Loucy (cell line): Measurements from ENCODE around the gene SSH3.

Experiments used
- H2AFZ ChIP-seq: fragments of 200-600 bp; sonication (generic); 2 replicates; pipeline ENCODE4 v1.6.0; 2016; ENCODE audit warnings: antibody characterized with exemption, mild to moderate bottlenecking, low read length, moderate library complexity
- H3F3A ChIP-seq: fragments of 200-600 bp; 2 replicates; pipeline ENCODE4 v1.6.0; 2016; ENCODE audit warnings: antibody characterized with exemption, low read depth, mild to moderate bottlenecking
- H3K27me3 ChIP-seq: fragments of 200-600 bp; sonication (generic); 2 replicates; pipeline ENCODE4 v1.6.1; 2014; ENCODE audit warnings: low read length, mild to moderate bottlenecking; ENCODE audit not compliant: insufficient read depth, poor library complexity, severe bottlenecking
- H3K36me3 ChIP-seq: fragments of 200-600 bp; sonication (generic); 2 replicates; pipeline ENCODE4 v1.6.1; 2016; ENCODE audit warnings: low read length; ENCODE audit not compliant: insufficient read depth
- H3K4me1 ChIP-seq: fragments of 200-600 bp; sonication (generic); 2 replicates; pipeline ENCODE4 v1.5.1; 2014; ENCODE audit warnings: low read length, mild to moderate bottlenecking; ENCODE audit not compliant: insufficient read depth, poor library complexity, severe bottlenecking
- H3K4me2 ChIP-seq: fragments of 200-600 bp; sonication (generic); 2 replicates; pipeline ENCODE4 v1.6.0; 2014; ENCODE audit warnings: antibody characterized with exemption, low read length, low read depth, mild to moderate bottlenecking; ENCODE audit not compliant: poor library complexity, severe bottlenecking
- H3K4me3 ChIP-seq: fragments of 200-600 bp; sonication (generic); 2 replicates; pipeline ENCODE4 v1.5.1; 2014; ENCODE audit warnings: low read length, mild to moderate bottlenecking, mixed read lengths; ENCODE audit not compliant: poor library complexity, severe bottlenecking
- H3K79me2 ChIP-seq: fragments of 200-600 bp; sonication (generic); 2 replicates; pipeline ENCODE4 v1.6.1; 2014; ENCODE audit warnings: low read length; ENCODE audit not compliant: insufficient read depth
- H3K9ac ChIP-seq: fragments of 200-600 bp; sonication (generic); 2 replicates; pipeline ENCODE4 v1.6.0; 2014; ENCODE audit warnings: mild to moderate bottlenecking, low read depth, low read length, moderate library complexity; ENCODE audit not compliant: poor library complexity, severe bottlenecking
- H3K9me2 ChIP-seq: fragments of 200-600 bp; sonication (generic); replicated peaks from 2 replicates; pipeline ENCODE4 v1.6.1; 2016; ENCODE audit warnings: low read depth, low read length, mixed read lengths
- H3K9me3 ChIP-seq: fragments of 200-600 bp; sonication (generic); 2 replicates; pipeline ENCODE4 v1.6.1; 2014; ENCODE audit warnings: mild to moderate bottlenecking, antibody characterized with exemption, low read length, low read depth; ENCODE audit not compliant: insufficient read depth
- H4K20me1 ChIP-seq: fragments of 200-600 bp; sonication (generic); 2 replicates; pipeline ENCODE4 v1.6.0; 2014; ENCODE audit warnings: antibody characterized with exemption, low read length, mild to moderate bottlenecking; ENCODE audit not compliant: insufficient read depth, poor library complexity, severe bottlenecking
- EZH2phosphoT487 ChIP-seq: fragments of 200-600 bp; IDR thresholded peaks from 2 replicates; pipeline ENCODE4 v1.6.1; 2018; ENCODE audit warnings: antibody characterized with exemption, mild to moderate bottlenecking, moderate library complexity, borderline replicate concordance
- TF ChIP-seq, protein P1 (sequence below): fragments of 200-600 bp; sonication (generic); conservative IDR thresholded peaks from 2 replicates; pipeline ENCODE4 v1.5.1; 2014; ENCODE audit warnings: mild to moderate bottlenecking, antibody characterized with exemption, low read length

Gene SSH3

DNA sequence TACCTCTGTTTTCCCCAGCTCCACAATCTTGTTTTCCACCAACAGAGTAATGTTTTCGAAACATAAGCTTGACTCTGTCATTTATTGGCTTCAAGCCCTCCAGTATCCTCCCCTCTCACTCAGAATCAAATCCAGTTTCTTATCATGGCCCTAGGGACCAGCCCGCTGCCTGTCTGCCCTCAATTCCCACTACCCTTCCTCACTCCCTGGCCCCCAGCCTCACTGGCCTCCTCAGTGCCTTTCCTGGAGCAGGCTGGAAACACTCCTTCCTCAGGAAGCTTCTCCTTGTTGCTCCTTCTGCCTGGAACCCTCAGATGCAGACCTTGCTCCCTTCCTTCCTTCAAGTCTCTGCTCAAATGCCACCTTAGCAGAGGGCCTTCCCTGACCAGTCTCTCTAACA lies 46.1 kb downstream of the SSH3 start:
- no peak overlapping the region for H3K9ac ChIP-seq
- no peaks in the 10 kb centered on the region for H3K9me2 ChIP-seq
- no peak for TF ChIP-seq EZH2phosphoT487
- TF ChIP-seq, protein P1, sequence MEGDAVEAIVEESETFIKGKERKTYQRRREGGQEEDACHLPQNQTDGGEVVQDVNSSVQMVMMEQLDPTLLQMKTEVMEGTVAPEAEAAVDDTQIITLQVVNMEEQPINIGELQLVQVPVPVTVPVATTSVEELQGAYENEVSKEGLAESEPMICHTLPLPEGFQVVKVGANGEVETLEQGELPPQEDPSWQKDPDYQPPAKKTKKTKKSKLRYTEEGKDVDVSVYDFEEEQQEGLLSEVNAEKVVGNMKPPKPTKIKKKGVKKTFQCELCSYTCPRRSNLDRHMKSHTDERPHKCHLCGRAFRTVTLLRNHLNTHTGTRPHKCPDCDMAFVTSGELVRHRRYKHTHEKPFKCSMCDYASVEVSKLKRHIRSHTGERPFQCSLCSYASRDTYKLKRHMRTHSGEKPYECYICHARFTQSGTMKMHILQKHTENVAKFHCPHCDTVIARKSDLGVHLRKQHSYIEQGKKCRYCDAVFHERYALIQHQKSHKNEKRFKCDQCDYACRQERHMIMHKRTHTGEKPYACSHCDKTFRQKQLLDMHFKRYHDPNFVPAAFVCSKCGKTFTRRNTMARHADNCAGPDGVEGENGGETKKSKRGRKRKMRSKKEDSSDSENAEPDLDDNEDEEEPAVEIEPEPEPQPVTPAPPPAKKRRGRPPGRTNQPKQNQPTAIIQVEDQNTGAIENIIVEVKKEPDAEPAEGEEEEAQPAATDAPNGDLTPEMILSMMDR = no peak
- no peak overlapping the region for H3K4me2 ChIP-seq
- H3K4me1 ChIP-seq = peaks cover 28% of the 10 kb centered on the region
- no peak overlapping the region for H3K4me3 ChIP-seq
- H4K20me1 ChIP-seq = no peaks in the 10 kb centered on the region
- H3K9me3 ChIP-seq = no peaks in the 10 kb centered on the region
- no peak overlapping the region for H2AFZ ChIP-seq
- H3F3A ChIP-seq = no peaks in the 10 kb centered on the region
- no peaks in the 10 kb centered on the region for H3K36me3 ChIP-seq
- H3K27me3 ChIP-seq = no peaks in the 10 kb centered on the region
- H3K79me2 ChIP-seq = peaks cover 9% of the 10 kb centered on the region; the same call in 1 of the 2 replicates

DNA sequence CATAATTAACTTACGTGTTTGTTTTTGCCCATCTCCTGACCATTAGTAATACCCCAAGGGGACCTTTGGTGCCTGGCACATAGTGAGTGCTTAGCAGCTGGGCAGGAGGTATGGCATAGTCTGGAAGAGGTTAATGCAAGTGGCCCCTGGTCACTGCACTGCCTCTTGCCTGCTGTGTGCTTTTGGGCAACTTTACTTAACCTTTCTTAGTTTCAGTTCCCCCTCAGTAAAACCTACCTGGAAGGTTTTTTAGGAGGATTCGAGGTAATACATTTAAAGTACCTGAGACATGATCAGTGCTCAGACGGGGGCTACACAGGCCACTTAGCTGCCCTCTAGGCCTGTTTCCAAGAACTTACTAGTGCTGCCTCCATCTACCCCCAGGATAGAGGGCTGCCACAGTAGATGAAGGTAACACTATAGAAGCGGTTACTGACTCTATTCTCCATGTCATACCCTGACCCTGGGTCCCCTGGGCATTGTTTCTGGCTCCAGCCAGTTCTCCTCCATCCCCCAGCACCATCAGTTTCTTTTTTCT lies 46.7 kb downstream of the SSH3 start:
- H3K4me3 ChIP-seq = no peak overlapping the region
- no peaks in the 10 kb centered on the region for H3K9me3 ChIP-seq
- H3K27me3 ChIP-seq = no peaks in the 10 kb centered on the region
- H3K79me2 ChIP-seq = peaks cover 9% of the 10 kb centered on the region; the same call in 1 of the 2 replicates
- no peak overlapping the region for H3K4me2 ChIP-seq
- peaks cover 28% of the 10 kb centered on the region for H3K4me1 ChIP-seq
- H3K9ac ChIP-seq = no peak overlapping the region
- no peak for TF ChIP-seq EZH2phosphoT487
- no peak overlapping the region for H2AFZ ChIP-seq
- no peaks in the 10 kb centered on the region for H4K20me1 ChIP-seq
- no peaks in the 10 kb centered on the region for H3F3A ChIP-seq
- no peaks in the 10 kb centered on the region for H3K36me3 ChIP-seq
- H3K9me2 ChIP-seq = no peaks in the 10 kb centered on the region

DNA sequence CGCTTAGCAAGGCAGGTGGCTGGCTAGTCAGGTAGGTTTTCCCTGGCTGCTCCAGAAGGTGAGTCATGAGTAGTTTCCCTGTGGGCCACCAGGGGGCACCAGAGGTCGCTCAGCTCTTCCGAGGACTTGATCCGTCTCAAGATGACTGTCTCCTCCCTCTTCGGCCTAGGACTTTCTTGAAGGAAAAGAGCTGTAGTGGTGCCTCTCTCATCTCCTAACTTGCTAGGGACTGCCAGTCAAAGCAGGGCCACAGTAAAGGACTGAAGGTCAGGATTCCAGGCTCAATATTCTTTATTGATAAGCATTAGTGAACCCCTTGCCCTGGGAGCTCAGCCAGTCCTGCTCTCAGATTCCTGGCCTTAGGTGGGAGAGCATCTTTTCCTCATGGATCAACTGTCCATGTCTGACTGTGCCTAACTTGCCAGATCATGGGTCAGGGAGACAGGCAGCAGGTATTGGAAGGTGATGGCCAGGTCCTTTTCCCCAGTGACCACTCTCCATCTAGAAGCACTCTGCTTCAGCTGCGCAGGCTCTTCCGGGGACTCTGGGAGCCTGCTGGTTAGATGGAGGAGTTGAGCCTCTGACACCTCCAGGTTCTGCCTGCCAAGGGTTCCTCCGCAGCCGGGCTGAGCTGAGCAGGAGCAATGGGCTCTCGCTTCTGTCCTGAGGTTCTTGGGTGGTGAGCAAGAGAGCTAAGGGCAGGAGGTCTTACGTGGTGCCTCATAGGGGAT lies 48.1 kb downstream of the SSH3 start:
- peak overlapping the region; percentile 7 for H3K9ac ChIP-seq
- no peaks in the 10 kb centered on the region for H3F3A ChIP-seq
- no peaks in the 10 kb centered on the region for H3K9me3 ChIP-seq
- TF ChIP-seq, protein P1 = peak; percentile 85
- TF ChIP-seq EZH2phosphoT487 = no peak
- peaks cover 26% of the 10 kb centered on the region for H3K4me1 ChIP-seq
- H3K36me3 ChIP-seq = no peaks in the 10 kb centered on the region
- H3K4me2 ChIP-seq = peak overlapping the region; percentile 33
- peaks cover 9% of the 10 kb centered on the region; the same call in 1 of the 2 replicates for H3K79me2 ChIP-seq
- no peak overlapping the region for H3K4me3 ChIP-seq
- H3K9me2 ChIP-seq = no peaks in the 10 kb centered on the region
- H3K27me3 ChIP-seq = no peaks in the 10 kb centered on the region
- no peaks in the 10 kb centered on the region for H4K20me1 ChIP-seq
- H2AFZ ChIP-seq = no peak overlapping the region
